AG10803 (cell line): Measurements from ENCODE around the gene P3H4.

ENCODE experiments used
- DNase-seq: peaks from one replicate; pipeline ENCODE4 v3.0.0; 2010; ENCODE audit warnings: low read depth
- H3K4me3 ChIP-seq: 2 replicates; pipeline ENCODE4 v1.5.1; 2011; ENCODE audit warnings: mild to moderate bottlenecking, low read length, control low read depth
- TF ChIP-seq, protein P1 (sequence below): conservative IDR thresholded peaks from 2 replicates; pipeline ENCODE4 v1.5.1; 2011; ENCODE audit warnings: mild to moderate bottlenecking, low read length, control low read depth, inconsistent platforms

P3H4 gene

DNA sequence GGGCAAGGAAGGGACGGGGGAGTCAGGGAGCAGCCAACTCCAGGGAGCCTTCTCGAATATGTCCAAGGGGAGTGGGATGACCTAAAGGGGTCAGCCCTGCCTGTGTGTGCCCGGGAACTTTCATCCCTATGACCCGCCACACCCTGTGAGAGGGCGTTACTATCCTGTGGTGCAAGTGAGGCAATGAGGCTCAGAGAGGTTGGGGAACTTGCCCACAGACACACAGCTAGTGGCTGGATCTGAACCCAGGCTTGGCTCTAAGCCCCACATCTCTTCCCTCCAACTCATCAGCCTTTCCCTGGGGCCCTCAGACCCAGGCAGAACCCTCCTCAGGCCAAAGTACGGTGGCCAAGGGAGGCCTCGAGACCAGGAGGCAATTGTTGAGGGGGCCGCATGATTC lies 48.4 kb downstream of the P3H4 start:
- DNase-seq: no peak
- TF ChIP-seq, protein P1, sequence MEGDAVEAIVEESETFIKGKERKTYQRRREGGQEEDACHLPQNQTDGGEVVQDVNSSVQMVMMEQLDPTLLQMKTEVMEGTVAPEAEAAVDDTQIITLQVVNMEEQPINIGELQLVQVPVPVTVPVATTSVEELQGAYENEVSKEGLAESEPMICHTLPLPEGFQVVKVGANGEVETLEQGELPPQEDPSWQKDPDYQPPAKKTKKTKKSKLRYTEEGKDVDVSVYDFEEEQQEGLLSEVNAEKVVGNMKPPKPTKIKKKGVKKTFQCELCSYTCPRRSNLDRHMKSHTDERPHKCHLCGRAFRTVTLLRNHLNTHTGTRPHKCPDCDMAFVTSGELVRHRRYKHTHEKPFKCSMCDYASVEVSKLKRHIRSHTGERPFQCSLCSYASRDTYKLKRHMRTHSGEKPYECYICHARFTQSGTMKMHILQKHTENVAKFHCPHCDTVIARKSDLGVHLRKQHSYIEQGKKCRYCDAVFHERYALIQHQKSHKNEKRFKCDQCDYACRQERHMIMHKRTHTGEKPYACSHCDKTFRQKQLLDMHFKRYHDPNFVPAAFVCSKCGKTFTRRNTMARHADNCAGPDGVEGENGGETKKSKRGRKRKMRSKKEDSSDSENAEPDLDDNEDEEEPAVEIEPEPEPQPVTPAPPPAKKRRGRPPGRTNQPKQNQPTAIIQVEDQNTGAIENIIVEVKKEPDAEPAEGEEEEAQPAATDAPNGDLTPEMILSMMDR: no peak
- no peak overlapping the region for H3K4me3 ChIP-seq

DNA sequence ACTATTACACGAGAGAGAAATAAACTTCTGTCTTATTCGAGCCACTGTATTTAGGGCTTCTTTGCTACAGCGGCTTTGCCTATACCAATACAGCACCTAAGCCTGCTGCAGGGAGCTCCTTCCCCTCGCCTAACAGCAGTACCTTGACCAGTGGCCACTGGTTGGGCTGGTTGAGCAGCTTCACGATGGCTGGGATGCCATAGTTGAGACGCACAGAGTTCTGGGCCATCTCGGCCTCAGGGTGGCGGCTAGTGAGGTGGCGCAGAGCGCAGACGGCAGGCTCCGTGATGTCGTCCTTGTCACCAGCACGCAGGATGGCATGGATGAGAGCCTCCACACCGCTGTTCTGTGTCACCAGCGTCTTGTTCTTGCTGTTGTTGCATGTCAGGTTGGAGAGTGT lies 48.9 kb downstream of the P3H4 start:
- TF ChIP-seq, protein P1: no peak

GRCh38 chr17:41762391-41762790 lies 49.4 kb downstream of the P3H4 start:
- DNase-seq: no peak

More for the DNA sequence above, 48.9 kb downstream of the P3H4 start:
- H3K4me3 ChIP-seq: no peak overlapping the region
- DNase-seq: no peak

GRCh38 chr17:41760878-41761277 lies 50.9 kb downstream of the P3H4 start:
- no peak overlapping the region for H3K4me3 ChIP-seq
- DNase-seq: no peak
- TF ChIP-seq, protein P1: no peak

More at GRCh38 chr17:41762391-41762790, 49.4 kb downstream of the P3H4 start:
- no peak overlapping the region for H3K4me3 ChIP-seq
- TF ChIP-seq, protein P1: no peak

DNA sequence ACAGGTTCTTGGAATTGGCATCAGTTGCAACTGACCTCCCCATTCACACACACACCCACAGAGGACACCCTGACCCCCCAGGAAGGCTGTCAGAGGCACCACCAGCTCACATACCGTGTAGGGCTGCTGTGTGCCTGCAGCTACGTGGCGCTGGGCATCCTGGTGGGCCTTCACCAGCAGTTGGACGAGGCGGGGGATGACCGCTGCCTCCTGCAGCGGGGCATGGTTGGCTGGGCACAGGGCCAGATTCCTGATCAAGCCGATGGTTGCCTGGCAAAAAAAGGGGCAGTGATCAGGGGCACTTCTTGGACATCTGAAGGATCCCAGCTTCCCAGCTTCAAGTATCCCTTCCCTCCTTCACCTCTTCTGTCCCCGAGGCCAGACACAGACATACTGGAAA lies 53.1 kb downstream of the P3H4 start:
- TF ChIP-seq, protein P1: no peak
- H3K4me3 ChIP-seq: no peak overlapping the region
- DNase-seq: no peak

- no peak for DNase-seq
- TF ChIP-seq, protein P1: no peak
- no peak overlapping the region for H3K4me3 ChIP-seq
Measured at GRCh38 chr17:41754066-41754465, 57.7 kb downstream of the P3H4 start.
